Measurements from ENCODE around the gene ZNF782. TPM values are rescaled to one million over a fixed set of nuclear protein-coding genes. Genes with fewer than 3 reads are reported as not detected.

ZNF782 gene
- total and polyA plus RNA-seq, 2 donors (not counting 3 experiments of a cell fraction or from before 2014, with no cell fraction given) = 0.97 to 3.6 TPM

GRCh38 chr9:96782235-96782634 is 72.1 kb downstream of the ZNF782 start:
- TF ChIP-seq GATA2 (IDR thresholded peaks at IDR 0.05; ENCODE audit: insufficient read depth, insufficient read length, low read depth, low read length) = no peak
- no peak for TF ChIP-seq POLR2A (IDR thresholded peaks at IDR 0.05; ENCODE audit: low read depth, low read length)
- TF ChIP-seq, protein P1, sequence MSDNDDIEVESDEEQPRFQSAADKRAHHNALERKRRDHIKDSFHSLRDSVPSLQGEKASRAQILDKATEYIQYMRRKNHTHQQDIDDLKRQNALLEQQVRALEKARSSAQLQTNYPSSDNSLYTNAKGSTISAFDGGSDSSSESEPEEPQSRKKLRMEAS (IDR thresholded peaks at IDR 0.05; ENCODE audit: insufficient read depth, insufficient read length) = no peak
- no peak for TF ChIP-seq JUN (IDR thresholded peaks at IDR 0.05; ENCODE audit: borderline replicate concordance, insufficient read depth, insufficient read length, low read depth)
- TF ChIP-seq, protein P2, sequence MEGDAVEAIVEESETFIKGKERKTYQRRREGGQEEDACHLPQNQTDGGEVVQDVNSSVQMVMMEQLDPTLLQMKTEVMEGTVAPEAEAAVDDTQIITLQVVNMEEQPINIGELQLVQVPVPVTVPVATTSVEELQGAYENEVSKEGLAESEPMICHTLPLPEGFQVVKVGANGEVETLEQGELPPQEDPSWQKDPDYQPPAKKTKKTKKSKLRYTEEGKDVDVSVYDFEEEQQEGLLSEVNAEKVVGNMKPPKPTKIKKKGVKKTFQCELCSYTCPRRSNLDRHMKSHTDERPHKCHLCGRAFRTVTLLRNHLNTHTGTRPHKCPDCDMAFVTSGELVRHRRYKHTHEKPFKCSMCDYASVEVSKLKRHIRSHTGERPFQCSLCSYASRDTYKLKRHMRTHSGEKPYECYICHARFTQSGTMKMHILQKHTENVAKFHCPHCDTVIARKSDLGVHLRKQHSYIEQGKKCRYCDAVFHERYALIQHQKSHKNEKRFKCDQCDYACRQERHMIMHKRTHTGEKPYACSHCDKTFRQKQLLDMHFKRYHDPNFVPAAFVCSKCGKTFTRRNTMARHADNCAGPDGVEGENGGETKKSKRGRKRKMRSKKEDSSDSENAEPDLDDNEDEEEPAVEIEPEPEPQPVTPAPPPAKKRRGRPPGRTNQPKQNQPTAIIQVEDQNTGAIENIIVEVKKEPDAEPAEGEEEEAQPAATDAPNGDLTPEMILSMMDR (IDR thresholded peaks at IDR 0.05; ENCODE audit: extremely low read depth in 1 of 2, insufficient read depth in 1 of 2, low read depth in 1 of 2, low read length in 2 of 2) = no peak
- TF ChIP-seq MYC (IDR thresholded peaks at IDR 0.05; ENCODE audit: low read depth, low read length) = no peak
- no peak for TF ChIP-seq FOS (IDR thresholded peaks at IDR 0.05; ENCODE audit: borderline replicate concordance, insufficient read depth, low read length)
- TF ChIP-seq EZH2 (IDR thresholded peaks at IDR 0.05; ENCODE audit: borderline replicate concordance, low read depth, low read length, severe bottlenecking) = no peak
- no peak for TF ChIP-seq POLR2AphosphoS5 (IDR thresholded peaks at IDR 0.05; ENCODE audit: insufficient read depth, low read depth, low read length)
- no peak for DNase-seq (ENCODE audit: low read depth, low spot score)
- no peak for FAIRE-seq
- Histone ChIP-seq H3K79me2 (ENCODE audit: control insufficient read depth, insufficient read depth, low read length) (peaks cover 4% of the 10 kb centered on the region), H3K36me3 (ENCODE audit: control insufficient read depth in 2 of 2, extremely low read depth in 1 of 2, insufficient read depth in 2 of 2, low read length in 2 of 2) (no peaks in the 10 kb centered on the region), H2AFZ (ENCODE audit: low read depth, low read length) (no peak overlapping the region), H3K27me3 (ENCODE audit: control insufficient read depth in 2 of 2, insufficient read depth in 2 of 2, low read length in 2 of 2) (no peaks in the 10 kb centered on the region), H4K20me1 (replicated peaks; ENCODE audit: control insufficient read depth, extremely low read depth, insufficient read depth, low read length) (no peaks in the 10 kb centered on the region), H3K4me1 (ENCODE audit: control insufficient read depth, extremely low read depth, insufficient read depth, low read length) (peaks cover 3% of the 10 kb centered on the region), H3K4me2 (ENCODE audit: insufficient read depth, low read length) (no peak overlapping the region), H3K9ac (replicated peaks; ENCODE audit: extremely low read depth, insufficient read depth, low read length) (no peak overlapping the region), H3K4me3 (replicated peaks in 1 of 3; ENCODE audit: insufficient read depth in 1 of 3, low read depth in 1 of 3, low read length in 3 of 3) (no peak overlapping the region), H3K9me1 (replicated peaks; ENCODE audit: control insufficient read depth, extremely low read depth, insufficient read depth, low read length) (no peaks in the 10 kb centered on the region), H3K9me3 (replicated peaks; ENCODE audit: control insufficient read depth, insufficient read depth, low read length) (no peaks in the 10 kb centered on the region), H3K27ac (ENCODE audit: insufficient read depth, low read depth, low read length) (no peak overlapping the region)
- intact Hi-C loops (cut with micrococcal nuclease) (no loop called here), dilution Hi-C loops (cut with MboI; ENCODE audit: extremely low pct_ligation_motif_present, low sequenced_read_pairs) (no loop called here)
- ChIA-PET CTCF (no interaction called here), POLR2A (no interaction called here)
- BruUV-seq (replicated peaks) = no TSS peak
